ENCODE measurements around the gene THAP4. TPM values are rescaled to one million over a fixed set of nuclear protein-coding genes. Genes with fewer than 3 reads are reported as not detected.

THAP4 gene
- total RNA-seq, 4 donors from 2014 or later, result 27.3 to 61.2 (median 42.0) TPM

GRCh38 chr2:241560162-241560882 is 76.6 kb downstream of the THAP4 start:
- 28 to 42% methylated on average over 15 to 18 of the region's 18 CpGs for WGBS, 2 donors
- Histone ChIP-seq H3K4me1 (peaks cover 0 to 67% (median 16%) of the 10 kb centered on the region in 4 donors), H3K27ac (peak overlapping the region; percentile 34 to 89 (median 54))

GRCh38 chr2:241559323-241560161 is 77.4 kb downstream of the THAP4 start:
- peaks cover 0 to 16% (median 0%) of the 10 kb centered on the region in 3 donors for H3K36me3 ChIP-seq
- TF ChIP-seq CTCF (IDR thresholded peaks at IDR 0.05) (no peak), POLR2A (IDR thresholded peaks at IDR 0.05) (no peak), EP300 (IDR thresholded peaks at IDR 0.05) (peak; percentile 16 to 65)
- peaks cover 0 to 13% of the 10 kb centered on the region in 2 donors for H3K27me3 ChIP-seq
- no peak for DNase-seq (ENCODE audit: low spot score in 2 of 2)
- peaks cover 0 to 28% (median 3%) of the 10 kb centered on the region in 4 donors for H3K9me3 ChIP-seq
- peak overlapping the region; percentile 56 to 89 (median 66) for H3K27ac ChIP-seq
- WGBS, 2 donors, result 3 to 14% methylated on average over 15 to 48 of the region's 78 CpGs
- peaks cover 0 to 59% (median 16%) of the 10 kb centered on the region in 4 donors for H3K4me1 ChIP-seq
- peak overlapping the region; percentile 37 to 77 (median 46) for H3K4me3 ChIP-seq

More at GRCh38 chr2:241560162-241560882, 76.6 kb downstream of the THAP4 start:
- H3K36me3 ChIP-seq, result peaks cover 0 to 16% (median 0%) of the 10 kb centered on the region in 3 donors
- H3K4me3 ChIP-seq, result peak overlapping the region; percentile 12 to 77 (median 41)
- H3K27me3 ChIP-seq, result peaks cover 0 to 13% of the 10 kb centered on the region in 2 donors
- no peak for TF ChIP-seq CTCF (IDR thresholded peaks at IDR 0.05)
- TF ChIP-seq EP300 (IDR thresholded peaks at IDR 0.05), result no peak
- TF ChIP-seq POLR2A (IDR thresholded peaks at IDR 0.05), result no peak
- H3K9me3 ChIP-seq, result peaks cover 0 to 26% (median 3%) of the 10 kb centered on the region in 4 donors
- DNase-seq (ENCODE audit: low spot score in 2 of 2), result no peak

GRCh38 chr2:241558532-241559322 is 78.2 kb downstream of the THAP4 start, which contains the start of gene BOK:
BOK (plus strand) TSS chr2:241558745; CDS start chr2:241559484, 739 bp downstream.
- Histone ChIP-seq H3K9me3 (peaks cover 0 to 28% (median 3%) of the 10 kb centered on the region in 4 donors), H3K4me1 (peaks cover 0 to 51% (median 16%) of the 10 kb centered on the region in 4 donors), H3K36me3 (peaks cover 0 to 14% (median 0%) of the 10 kb centered on the region in 3 donors), H3K27ac (peak within 1 kb of the TSS; percentile 56 to 89 (median 66)), H3K4me3 (peak within 1 kb of the TSS; percentile 37 to 77 (median 46)), H3K27me3 (peaks cover 0 to 13% of the 10 kb centered on the region in 2 donors)
- no peak for DNase-seq (ENCODE audit: low spot score in 2 of 2)
- 1 to 2% methylated on average over 43 to 61 of the region's 98 CpGs for WGBS, 2 donors
- TF ChIP-seq CTCF (IDR thresholded peaks at IDR 0.05), result no peak
- peak in 1 of 2 donors; percentile 27 for TF ChIP-seq POLR2A (IDR thresholded peaks at IDR 0.05)

GRCh38 chr2:241556746-241557145 is 80.2 kb downstream of the THAP4 start:
- H3K4me3 ChIP-seq, result no peak overlapping the region
- H3K27ac ChIP-seq, result no peak overlapping the region
- peaks cover 0 to 28% (median 3%) of the 10 kb centered on the region in 4 donors for H3K9me3 ChIP-seq
- peaks cover 0 to 23% of the 10 kb centered on the region in 2 donors for H3K27me3 ChIP-seq
- H3K4me1 ChIP-seq, result peaks cover 0 to 33% (median 15%) of the 10 kb centered on the region in 4 donors
- TF ChIP-seq CTCF (IDR thresholded peaks at IDR 0.05) (no peak), POLR2A (IDR thresholded peaks at IDR 0.05) (no peak), EP300 (IDR thresholded peaks at IDR 0.05) (no peak)
- no peaks in the 10 kb centered on the region for H3K36me3 ChIP-seq
- DNase-seq (ENCODE audit: low spot score in 2 of 2), result no peak

Measured in tibial nerve (tissue), 4 donors.